GM21367 (cell line): ENCODE data around the gene SLC22A17.

ENCODE experiments used
- ATAC-seq: cut with Tn5 transposase; IDR thresholded peaks from one replicate; pipeline ENCODE4 v1.9.1; 2021; ENCODE audit not compliant: unreplicated experiment

SLC22A17 gene

GRCh38 chr14:23316300-23316699 lies 36.4 kb downstream of the SLC22A17 start:
- ATAC-seq, result no peak

GRCh38 chr14:23310546-23310945 lies 42.1 kb downstream of the SLC22A17 start:
- ATAC-seq, result no peak

DNA sequence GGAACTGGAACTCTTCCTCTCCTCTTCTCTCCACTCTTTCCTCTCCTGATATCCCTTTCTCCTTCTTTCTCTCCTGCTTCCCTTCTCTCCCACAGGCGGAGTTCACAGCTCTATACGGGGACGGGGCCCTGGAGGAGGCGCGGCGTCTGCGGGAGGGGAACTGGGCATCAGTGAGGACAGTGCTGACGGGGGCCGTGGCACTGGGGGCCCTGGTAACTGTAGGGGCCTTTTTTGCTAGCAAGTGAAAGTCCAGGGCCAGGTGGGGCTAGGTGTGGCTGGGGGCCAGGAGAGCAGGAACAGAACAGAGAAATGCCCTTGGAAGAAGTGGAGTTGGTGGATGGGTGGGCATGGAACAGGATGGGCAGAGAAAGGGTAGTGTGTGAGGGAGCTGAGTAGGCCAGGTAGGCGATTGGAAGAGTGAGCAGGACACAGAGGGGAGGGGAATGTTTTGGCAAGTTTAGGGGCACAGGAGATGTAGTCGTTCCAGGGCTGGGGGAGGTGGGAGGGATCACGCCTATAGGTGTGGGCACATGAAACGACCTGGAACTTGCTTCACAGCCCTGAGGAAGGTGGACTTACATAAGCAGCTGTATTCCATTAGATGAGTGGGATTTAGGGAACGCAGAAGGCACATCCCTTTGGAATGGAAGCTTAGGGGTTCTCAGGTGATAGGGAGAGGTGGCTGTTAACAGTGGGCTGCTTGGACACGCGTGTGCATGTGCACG lies 43.8 kb downstream of the SLC22A17 start:
- no peak for ATAC-seq

GRCh38 chr14:23307687-23308644 lies 44.7 kb downstream of the SLC22A17 start:
- ATAC-seq, result no peak

DNA sequence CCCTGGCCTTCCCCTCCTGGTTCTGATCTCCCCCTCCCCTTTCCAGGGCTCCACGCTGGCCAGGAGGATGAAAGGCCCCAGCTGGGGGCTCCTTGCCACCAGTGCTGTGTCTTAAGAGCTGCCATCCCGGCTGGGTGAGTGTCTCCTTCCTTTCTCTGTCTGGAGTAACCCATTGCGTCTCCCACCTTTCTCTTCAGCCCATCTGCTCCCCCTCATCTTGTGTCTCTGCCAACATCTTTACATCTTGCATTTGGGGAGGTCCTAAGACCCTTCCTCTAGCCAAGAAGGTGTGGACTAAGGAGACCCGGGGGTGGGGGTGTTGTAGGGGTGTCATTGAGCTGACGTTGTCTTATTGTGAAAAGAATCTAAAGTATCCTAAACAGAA lies 45.5 kb downstream of the SLC22A17 start:
- no peak for ATAC-seq

- peak; percentile 29 for ATAC-seq
These were observed 46.1 kb downstream of the SLC22A17 start, which contains the start of gene BCL2L2 for GRCh38 chr14:23306412-23307145. Gene BCL2L2 (plus strand): TSS chr14:23306833. CDS start chr14:23307768, 935 bp downstream.

DNA sequence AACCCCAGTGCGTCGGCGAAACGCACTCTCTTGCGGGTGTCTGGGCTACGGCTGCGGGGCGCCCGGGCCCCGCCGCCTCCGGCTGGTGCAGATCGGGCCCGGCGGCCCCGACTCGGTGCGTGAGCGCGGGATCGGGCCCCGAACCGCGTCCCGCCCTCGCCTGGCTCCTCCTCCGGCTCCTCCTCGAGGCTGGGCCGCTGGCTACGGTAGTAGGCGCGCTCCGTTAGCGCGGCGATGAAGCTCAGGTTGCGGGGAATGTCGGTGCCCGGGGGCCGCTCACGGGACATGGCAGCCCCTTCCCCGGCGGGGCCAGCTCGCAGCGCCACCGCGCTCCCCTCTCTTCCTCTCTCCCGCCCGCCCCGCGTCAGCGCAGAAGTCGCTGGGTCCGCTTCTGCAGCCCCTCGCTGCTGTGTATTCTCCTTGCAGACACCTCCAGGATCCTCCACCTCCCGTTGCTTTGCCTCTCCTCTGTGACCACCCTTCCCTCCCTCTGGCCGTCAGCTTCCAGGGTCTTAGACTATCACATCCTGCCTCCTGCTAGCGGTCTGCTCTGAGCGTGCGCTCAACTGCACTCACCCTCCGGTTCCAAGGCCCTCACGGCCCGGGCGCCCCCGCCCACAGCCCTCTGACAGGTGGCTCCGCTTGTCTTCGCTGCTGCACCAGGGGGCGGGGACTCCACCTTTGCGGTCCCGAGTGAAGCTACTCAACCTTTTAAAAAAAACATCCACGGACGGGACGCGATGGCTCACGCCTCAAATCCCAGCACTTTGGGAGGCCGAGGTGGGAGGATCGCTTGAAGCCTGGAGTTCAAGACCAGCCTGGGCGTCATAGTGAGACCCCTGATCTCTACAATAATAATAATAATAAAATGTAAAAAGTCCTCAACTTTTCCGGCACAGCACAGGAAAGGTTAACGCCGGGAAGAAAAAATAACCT lies 50.1 kb downstream of the SLC22A17 start, which contains the start of gene PPP1R3E:
PPP1R3E (minus strand) TSS at position 570 of the 936 bp plus-strand sequence; CDS start at position 287, 283 bp downstream.
- ATAC-seq, result peak; percentile 20

- peak; percentile 6 for ATAC-seq
These were observed 50.8 kb downstream of the SLC22A17 start for GRCh38 chr14:23301969-23302289.

GRCh38 chr14:23301288-23301968 lies 51.3 kb downstream of the SLC22A17 start:
- ATAC-seq, result peak; percentile 65

GRCh38 chr14:23300687-23301223 lies 51.9 kb downstream of the SLC22A17 start:
- ATAC-seq, result no peak

DNA sequence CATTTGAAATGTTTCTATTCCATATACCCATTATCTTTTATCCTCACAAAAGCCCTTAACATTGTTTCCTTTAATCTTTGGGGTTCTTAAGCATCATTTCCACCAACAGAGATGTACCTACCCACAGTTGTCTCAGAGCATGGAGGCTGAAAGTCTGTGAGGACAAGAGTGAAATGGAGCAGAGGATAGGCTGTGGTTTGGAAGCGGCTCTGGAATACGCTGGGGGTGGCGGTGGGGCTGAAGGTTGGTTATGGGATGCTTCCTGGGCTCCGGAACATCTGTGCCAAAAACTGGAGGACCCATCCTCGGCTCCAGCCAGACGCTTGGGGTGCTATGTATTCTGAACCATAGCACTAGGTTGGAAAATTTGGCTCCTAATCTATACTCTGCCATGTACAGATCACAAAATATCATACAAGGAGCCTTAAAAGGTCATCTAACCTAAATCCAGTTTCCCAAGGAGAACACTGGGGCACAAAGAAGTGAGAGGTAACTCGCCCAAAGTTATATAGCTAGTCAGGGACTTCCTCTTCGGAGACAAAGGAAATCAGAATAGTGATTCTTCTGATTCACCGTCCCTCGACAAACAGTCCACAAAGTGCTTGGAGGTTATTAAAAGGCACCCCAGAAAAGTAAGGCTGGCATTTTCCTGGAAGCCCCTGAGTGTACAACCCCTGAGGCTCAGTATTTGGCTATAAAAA lies 52.6 kb downstream of the SLC22A17 start:
- ATAC-seq, result no peak

DNA sequence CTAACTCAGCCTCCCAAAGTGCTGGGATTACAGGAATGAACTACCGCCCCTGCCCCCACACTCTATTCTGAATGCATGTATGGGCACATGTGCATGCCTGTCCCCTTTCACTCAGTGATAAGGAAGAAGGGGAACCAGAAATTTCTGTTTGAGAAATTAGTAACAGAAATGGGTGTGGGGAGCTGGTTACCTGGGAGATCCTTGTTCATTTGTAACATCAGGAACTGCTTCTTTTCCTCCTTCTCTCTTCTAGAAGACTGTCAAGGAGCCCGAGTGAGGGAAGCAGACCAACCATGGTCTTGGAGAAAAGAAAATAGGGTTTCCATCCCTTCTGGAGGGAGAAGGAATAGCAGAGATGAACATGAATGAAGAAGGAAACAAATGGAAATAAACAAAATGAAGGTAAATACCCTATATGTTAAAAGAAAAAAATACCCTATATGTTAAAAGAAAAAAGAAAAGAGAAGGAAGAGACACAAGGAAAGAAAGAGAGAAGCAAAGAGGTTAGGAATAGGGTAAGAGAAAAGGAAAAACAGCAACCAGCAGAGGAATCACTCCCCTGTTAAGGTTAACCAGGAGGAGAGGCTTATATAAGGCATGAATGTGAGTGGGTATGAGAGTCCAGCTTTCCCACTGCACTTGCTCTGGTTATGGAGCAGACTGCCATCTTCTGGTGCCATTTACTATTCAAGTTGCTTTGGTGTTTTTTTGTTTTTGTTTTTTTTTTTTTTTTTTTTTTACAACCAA lies 53.3 kb downstream of the SLC22A17 start:
- no peak for ATAC-seq

DNA sequence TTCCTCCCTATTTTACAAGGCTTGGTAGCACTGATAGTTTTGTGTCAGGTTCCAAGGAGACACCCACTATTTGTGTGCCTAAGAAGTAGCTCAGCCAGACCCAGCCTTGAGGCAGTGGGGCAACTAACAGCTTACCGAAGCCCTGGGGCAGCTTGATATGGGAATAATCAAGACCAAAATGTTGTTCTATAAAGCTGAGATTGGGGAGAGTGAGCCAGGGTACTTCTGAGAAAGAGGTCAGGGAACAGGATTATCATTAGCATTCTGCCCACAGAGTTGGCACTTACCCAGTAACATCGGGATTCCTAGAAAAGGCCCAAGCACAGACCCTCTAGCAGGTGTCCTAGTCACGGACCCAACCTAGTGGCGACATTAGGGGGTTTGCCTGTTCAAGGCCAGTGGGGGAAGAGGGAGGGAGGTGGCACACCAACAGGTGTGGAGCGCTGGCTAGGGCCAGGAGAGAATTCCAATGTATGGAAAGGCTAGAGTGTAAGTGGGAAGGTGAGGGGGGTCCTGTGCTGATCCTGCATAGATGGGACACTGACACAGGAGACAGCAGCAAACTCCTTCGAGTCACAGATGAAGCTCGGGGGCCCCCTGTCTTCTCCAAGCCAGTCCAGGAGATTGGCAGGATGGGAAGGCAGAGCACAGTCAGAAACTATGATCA lies 54.9 kb downstream of the SLC22A17 start:
- ATAC-seq, result no peak

DNA sequence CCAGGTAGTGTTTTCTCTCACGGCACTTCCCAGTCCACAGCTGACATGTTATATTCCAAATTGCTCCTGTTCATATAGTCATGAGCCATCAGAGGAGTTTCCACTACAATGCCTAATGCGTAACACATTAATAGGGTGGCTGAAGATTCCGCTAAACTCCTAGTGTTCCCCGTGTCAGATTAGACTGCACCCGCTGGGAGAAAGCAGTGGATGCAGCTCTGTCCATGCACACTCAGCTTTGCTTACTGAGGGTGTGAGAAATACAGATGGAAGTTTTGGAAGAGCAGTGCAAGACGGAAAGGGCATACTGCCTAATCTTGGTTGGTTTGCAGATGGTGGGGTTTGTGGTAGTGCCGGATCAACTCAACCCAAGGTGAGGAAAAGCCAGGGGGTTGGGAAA lies 55.6 kb downstream of the SLC22A17 start:
- no peak for ATAC-seq
